Left ventricle myocardium superior (tissue), 1 donor: ENCODE measurements around the gene ACTL7B. TPM values are rescaled to one million over a fixed set of nuclear protein-coding genes. Genes with fewer than 3 reads are reported as not detected.

ENCODE experiments used
- ATAC-seq: fragments of 200-7000 bp; cut with Tn5 transposase; one replicate; pipeline ENCODE4 v1.9.1; 2020; ENCODE audit warnings: mild to moderate bottlenecking, moderate library complexity
- DNase-seq: peaks from one replicate; pipeline ENCODE4 v3.0.0-alpha.2; 2020
- intact Hi-C: fragments of 100-400 bp; cut with micrococcal nuclease; formaldehyde crosslinking; loops from one replicate; pipeline ENCODE4 v1.11.0; 2022
- total RNA-seq: library from RNA; stranded (reverse); fragmentation: NEBNext Ultra II Directional; extraction: Animal tissue kit (Norgen Biotek cat#: 25700); gene quantifications from one replicate; pipeline ENCODE4 v1.2.1, GENCODE V29; 2021
- donor health status: DM: no; HTN: yes; CAD: no; lungs with severe emphysema.

The ACTL7B gene
- total RNA-seq, 1 donor from 2014 or later: not detected

DNA sequence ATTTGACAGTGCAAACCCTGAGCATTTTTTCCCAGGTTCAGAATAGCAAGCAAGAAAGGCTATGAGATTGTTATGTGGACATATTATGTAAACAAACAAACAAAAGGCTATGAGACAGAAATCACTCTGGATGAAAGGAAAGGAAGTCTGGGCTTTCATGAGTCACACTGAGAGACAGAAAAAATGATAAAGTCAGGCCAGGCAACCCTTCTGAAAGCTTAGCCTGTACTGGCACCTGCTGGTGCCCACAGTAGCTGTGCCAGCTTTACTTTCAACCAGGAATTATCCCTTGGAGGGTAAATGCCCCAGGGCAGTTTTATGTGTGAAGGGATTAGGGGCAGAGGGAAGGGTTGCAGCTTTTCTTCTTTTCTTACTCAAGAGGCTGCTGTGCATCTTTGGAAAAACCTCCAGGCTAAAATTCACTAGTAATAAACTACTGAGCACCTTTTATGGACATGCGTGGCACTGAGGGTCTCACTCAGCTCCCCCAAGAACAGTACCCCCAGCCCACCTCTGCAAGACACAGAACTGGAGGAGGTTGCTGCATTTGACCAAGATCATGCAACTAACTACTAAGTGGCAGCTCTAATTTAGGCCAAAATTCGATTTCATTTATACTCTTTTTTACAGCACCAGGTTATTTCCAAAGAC lies 41.7 kb downstream of the ACTL7B start:
- ATAC-seq: peak; percentile 80
- DNase-seq: no peak
- intact Hi-C loops: no loop called here

DNA sequence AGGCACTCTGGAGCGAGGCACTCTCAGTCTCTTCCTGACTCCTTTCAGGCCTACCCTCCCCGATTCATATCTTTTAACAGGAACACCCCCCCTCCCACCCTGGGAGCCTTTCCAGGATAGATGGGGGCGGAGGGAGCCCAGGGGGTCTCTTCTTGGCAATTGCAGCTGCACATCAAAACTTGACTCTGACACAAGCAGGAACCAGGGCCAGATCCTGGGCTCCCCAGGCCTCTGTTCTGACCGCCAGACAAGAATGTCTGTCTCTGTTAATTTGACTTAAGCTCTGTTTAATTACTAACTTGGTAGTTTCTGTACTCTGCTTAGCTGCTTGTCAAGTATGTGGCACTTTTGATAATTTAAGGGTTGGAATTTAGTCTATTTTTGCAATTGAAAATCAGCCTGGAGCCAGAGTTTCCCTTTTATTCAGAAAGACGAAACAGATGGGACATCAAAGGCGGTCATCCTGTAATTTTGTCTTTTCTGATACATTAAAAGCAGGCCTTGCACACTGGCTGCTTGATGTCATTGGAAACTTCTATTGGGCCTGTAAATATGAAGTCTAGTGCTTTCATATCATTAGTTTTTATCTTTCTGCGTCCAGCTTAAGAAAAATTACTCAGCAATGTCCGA lies 43.3 kb downstream of the ACTL7B start:
- intact Hi-C loops: no loop called here
- no peak for ATAC-seq
- no peak for DNase-seq

DNA sequence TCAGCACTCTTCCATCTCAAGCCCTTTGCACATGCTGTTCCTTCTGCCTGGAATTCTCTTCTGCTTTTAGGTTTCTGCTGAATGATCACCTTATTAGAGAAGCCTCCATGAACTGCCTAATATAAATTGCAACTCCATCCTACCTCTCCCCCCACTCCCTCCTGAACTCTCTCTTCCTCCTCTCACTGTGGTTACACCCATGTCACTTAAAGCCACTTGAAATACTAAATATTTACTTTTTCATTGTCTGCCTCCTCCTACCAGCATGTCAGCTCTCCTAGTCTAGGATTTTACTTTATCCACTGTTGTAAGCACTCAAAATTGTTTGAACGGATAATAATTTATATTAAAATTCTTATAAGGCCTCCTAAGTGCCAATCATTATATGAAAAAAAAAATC lies 43.8 kb downstream of the ACTL7B start:
- ATAC-seq: no peak

DNA sequence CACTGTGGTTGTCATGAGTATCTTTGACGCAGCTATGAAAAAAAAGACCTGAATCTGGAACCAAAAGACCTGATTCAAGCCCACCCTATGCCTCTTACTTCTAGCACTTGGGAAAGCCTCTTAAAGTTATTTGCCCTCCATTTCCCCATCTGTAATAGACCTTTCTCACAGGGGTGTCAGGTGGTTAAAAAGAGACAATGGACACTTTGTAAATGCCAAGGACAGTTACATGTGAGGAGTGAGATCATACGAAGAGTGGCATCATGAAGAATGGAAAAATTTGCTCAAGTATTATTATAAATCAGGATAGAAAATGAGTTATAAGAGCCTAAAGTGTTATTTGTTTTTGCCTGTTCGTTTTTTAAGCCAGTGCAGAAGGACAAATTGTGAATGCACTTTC lies 46.5 kb downstream of the ACTL7B start:
- intact Hi-C loops: no loop called here
- ATAC-seq: no peak
- no peak for DNase-seq

More for the DNA sequence above, 43.8 kb downstream of the ACTL7B start:
- intact Hi-C loops: no loop called here
- DNase-seq: no peak

Other genes with a start within 250 kb of the ACTL7B start
- not detected for gene ACTL7A, start 6.3 kb upstream of the ACTL7B start, total RNA-seq
- 20.7 TPM for gene ELP1, start 78.1 kb upstream of the ACTL7B start, total RNA-seq
- 16.3 TPM for gene ABITRAM, start 78.4 kb upstream of the ACTL7B start, total RNA-seq
- 77.9 TPM for gene CTNNAL1, start 157.5 kb upstream of the ACTL7B start, total RNA-seq